GM12878 (cell line): ENCODE results near the gene RNASE13. TPM values are rescaled to one million over a fixed set of nuclear protein-coding genes. Genes with fewer than 3 reads are reported as not detected.

Experiments used
- ATAC-seq: fragments of 200-7000 bp; cut with Tn5 transposase; 3 replicates; pipeline ENCODE4 v1.9.1; 2020; ENCODE audit warnings: mild to moderate bottlenecking, moderate library complexity
- BruUV-seq: library from RNA; stranded (reverse); fragments of 400-500 nt; replicated peaks from 2 replicates; lab custom pipeline; 2021; lab: Mats Ljungman, UMichigan
- CTCF ChIA-PET: fragments of 300-600 bp; sonication (Branson Sonifier 250); formaldehyde crosslinking; extraction: SDS; loops from one replicate; lab custom pipeline; 2021; ENCODE audit warnings: inconsistent platforms; lab: Yijun Ruan, JAX
- POLR2A ChIA-PET: fragments of 350-600 bp; formaldehyde crosslinking; extraction: SDS; loops from one replicate; lab custom pipeline; 2021; ENCODE audit warnings: inconsistent platforms; lab: Charles Lee
- RAD21 ChIA-PET: fragments of 300-600 bp; sonication (Branson Sonifier 250); formaldehyde crosslinking; loops from one replicate; lab custom pipeline; 2023; ENCODE audit warnings: antibody characterized with exemption; ENCODE audit not compliant: unreplicated experiment; lab: Charles Lee
- SMC1A ChIA-PET: fragments of 300-600 bp; sonication (Branson Sonifier 250); formaldehyde crosslinking; loops from one replicate; lab custom pipeline; 2023; ENCODE audit not compliant: unreplicated experiment, uncharacterized antibody; lab: Charles Lee
- DNase-seq: peaks from one replicate; pipeline ENCODE4 v3.0.0-alpha.2; 2011; ENCODE audit warnings: low read depth, low spot score
- FAIRE-seq: peaks from 3 replicates; lab custom pipeline; 2011; peaks lifted over from hg19 to GRCh38; lab: Jason Lieb, UNC
- H2AFZ ChIP-seq: 2 replicates; pipeline ENCODE4 v1.6.0; 2011; ENCODE audit warnings: low read depth, low read length, control low read depth; ENCODE audit not compliant: control insufficient read depth
- H3K27ac ChIP-seq: 2 replicates; pipeline ENCODE4 v1.5.1; 2011; ENCODE audit warnings: control low read depth; ENCODE audit not compliant: control insufficient read depth, insufficient read depth
- H3K27me3 ChIP-seq, 2 experiments: replicated peaks in 1 of 2; 2 replicates each; pipeline versions ENCODE4 v1.6.0 to v1.6.1; 2011; ENCODE audit warnings: low read length in 1 of 2; ENCODE audit not compliant: control insufficient read depth in 2 of 2, insufficient read depth in 2 of 2
- H3K36me3 ChIP-seq, 2 experiments: 2 replicates each; pipeline ENCODE4 v1.5.1; 2011; ENCODE audit warnings: low read length in 1 of 2; ENCODE audit not compliant: control insufficient read depth in 2 of 2, insufficient read depth in 2 of 2
- H3K4me1 ChIP-seq: 2 replicates; pipeline ENCODE4 v1.6.1; 2011; ENCODE audit warnings: mild to moderate bottlenecking, low read length, moderate library complexity, mixed read lengths; ENCODE audit not compliant: control insufficient read depth, insufficient read depth
- H3K4me2 ChIP-seq: 2 replicates; pipeline ENCODE4 v1.6.0; 2011; ENCODE audit warnings: control low read depth; ENCODE audit not compliant: control insufficient read depth, insufficient read depth
- H3K4me3 ChIP-seq: fragments of 200-600 bp; sonication (generic); 2 replicates; pipeline ENCODE4 v1.5.1; 2016
- H3K79me2 ChIP-seq: 2 replicates; pipeline ENCODE4 v1.6.0; 2011; ENCODE audit warnings: low read length; ENCODE audit not compliant: control insufficient read depth, insufficient read depth
- H3K9ac ChIP-seq: 2 replicates; pipeline ENCODE4 v1.8.0; 2011; ENCODE audit warnings: low read length, control low read depth, mixed read lengths; ENCODE audit not compliant: control insufficient read depth, insufficient read depth
- H3K9me3 ChIP-seq: replicated peaks from 3 replicates; pipeline ENCODE4 v1.5.1; 2011; ENCODE audit warnings: mild to moderate bottlenecking, low read length; ENCODE audit not compliant: control insufficient read depth, insufficient read depth
- H4K20me1 ChIP-seq: 2 replicates; pipeline ENCODE4 v1.6.0; 2011; ENCODE audit not compliant: control insufficient read depth, insufficient read depth
- BMI1 ChIP-seq: fragments of 450-650 bp; IDR thresholded peaks from 2 replicates; pipeline ENCODE4 v1.6.1; 2016; ENCODE audit warnings: mild to moderate bottlenecking, moderate library complexity, borderline replicate concordance
- CBX5 ChIP-seq: sonication (generic); IDR thresholded peaks from 2 replicates; pipeline ENCODE4 v1.6.1; 2016; ENCODE audit warnings: low read depth, moderate library complexity, mild to moderate bottlenecking, inconsistent platforms
- CREB1 ChIP-seq: IDR thresholded peaks from 2 replicates; pipeline ENCODE4 v1.6.1; 2012; ENCODE audit warnings: low read depth, mild to moderate bottlenecking, inconsistent platforms
- CREM ChIP-seq: IDR thresholded peaks from 2 replicates; pipeline ENCODE4 v1.6.1; 2014; ENCODE audit warnings: antibody characterized with exemption, low read depth
- DPF2 ChIP-seq: fragments of 450-650 bp; IDR thresholded peaks from 2 replicates; pipeline ENCODE4 v1.6.1; 2017; ENCODE audit warnings: mild to moderate bottlenecking
- ETV6 ChIP-seq, 2 experiments: fragments of 450-650 bp in 1 of 2; IDR thresholded peaks in 1 of 2; conservative IDR thresholded peaks in 1 of 2; 2 replicates each; pipeline ENCODE4 v1.6.1; 2014; ENCODE audit warnings: antibody characterized with exemption in 1 of 2, borderline replicate concordance in 1 of 2, low read depth in 1 of 2, mild to moderate bottlenecking in 1 of 2, moderate library complexity in 1 of 2
- FOS ChIP-seq: IDR thresholded peaks from 3 replicates; pipeline ENCODE4 v1.6.1; 2011; ENCODE audit warnings: borderline replicate concordance; ENCODE audit not compliant: insufficient read length; ENCODE audit errors: extremely low read depth
- GATAD2B ChIP-seq: fragments of 450-650 bp; conservative IDR thresholded peaks from 2 replicates; pipeline ENCODE4 v1.6.1; 2017; ENCODE audit warnings: low read depth, mild to moderate bottlenecking, moderate library complexity
- KAT2A ChIP-seq: conservative IDR thresholded peaks from 2 replicates; pipeline ENCODE4 v1.6.1; 2011; ENCODE audit warnings: low read depth, low read length; ENCODE audit not compliant: control insufficient read depth
- MXI1 ChIP-seq: fragments of 150-350 bp; IDR thresholded peaks from 2 replicates; pipeline ENCODE4 v1.6.1; 2011; ENCODE audit warnings: low read depth, mild to moderate bottlenecking, inconsistent platforms, low read length, improper control_type of control experiment
- NFIC ChIP-seq: IDR thresholded peaks from 2 replicates; pipeline ENCODE4 v1.6.1; 2012; ENCODE audit warnings: low read depth, mild to moderate bottlenecking, inconsistent platforms, low read length, moderate library complexity
- NFXL1 ChIP-seq: fragments of 450-650 bp; IDR thresholded peaks from 2 replicates; pipeline ENCODE4 v1.6.1; 2017; ENCODE audit warnings: antibody characterized with exemption, mild to moderate bottlenecking, borderline replicate concordance
- SMARCA5 ChIP-seq: fragments of 450-650 bp; IDR thresholded peaks from 2 replicates; pipeline ENCODE4 v1.6.1; 2017; ENCODE audit warnings: mild to moderate bottlenecking
- SMC3 ChIP-seq: IDR thresholded peaks from 2 replicates; pipeline ENCODE4 v1.6.1; 2011; ENCODE audit warnings: low read length, improper control_type of control experiment, borderline replicate concordance
- ZBTB33 ChIP-seq: fragments of 450-650 bp; IDR thresholded peaks from 2 replicates; pipeline ENCODE4 v1.6.1; 2017; ENCODE audit warnings: mild to moderate bottlenecking
- WGBS: methylation state at CpG from one replicate; pipeline ENCODE4 v1.1.6; 2016; ENCODE audit warnings: low lambda C conversion rate; ENCODE audit not compliant: insufficient replicate concordance, insufficient coverage; ENCODE audit errors: missing lambda C conversion rate; 5-methylcytosine and 5-hydroxymethylcytosine counted together
- in situ Hi-C: fragments of 300-500 bp; cut with MboI; formaldehyde crosslinking; loops from 9 replicates; pipeline ENCODE4 v1.14.3; 2018; ENCODE audit warnings: mixed read lengths
- intact Hi-C: fragments of 100-400 bp; cut with micrococcal nuclease; formaldehyde crosslinking; loops from one replicate; pipeline ENCODE4 v1.14.2; 2022; ENCODE audit not compliant: unreplicated experiment
- polyA plus RNA-seq, 11 experiments: library from polyadenylated mRNA; depleted of rRNA in 4 of 11; unstranded in 6 of 11; stranded (reverse) in 5 of 11; fragments of >200 nt; fragmentation: Nextera tagmentation in 4 of 11; fragmentation: Illumina TruSeq in 1 of 11; extraction: Ambion mirVana in 4 of 11; extraction: Trizol in 1 of 11; gene quantifications; 1 replicate in 1 of 11; 2 replicates in 10 of 11; pipeline versions ENCODE4 v1.2.1 to v1.2.3, GENCODE V29; 2011 to 2016; ENCODE audit warnings: inconsistent platforms in 2 of 11, missing spikeins in 2 of 11, low read depth in 1 of 11
- total RNA-seq, 4 experiments: library from RNA; depleted of rRNA in 3 of 4; stranded (reverse); fragments of >200 nt in 3 of 4; fragmentation: Illumina TruSeq in 1 of 4; extraction: Trizol in 1 of 4; gene quantifications; 2 replicates each; pipeline versions ENCODE4 v1.2.1 to v1.2.3, GENCODE V29; 2013 to 2021

RNASE13 gene
- total and polyA plus RNA-seq, 10 of the 15 experiments (the other 5 are each of a cell fraction or from before 2014, with no cell fraction given): not detected

GRCh38 chr14:21038441-21039422, 4.1 kb upstream of the RNASE13 start:
- 48% methylated on average over 10 of the region's 10 CpGs for WGBS
- Histone ChIP-seq H3K79me2 (no peaks in the 10 kb centered on the region), H3K27me3 (peaks cover 0 to 2% of the 10 kb centered on the region in 2 experiments; a peak in 2 of 4 replicates), H3K9ac (no peak overlapping the region), H2AFZ (no peak overlapping the region), H4K20me1 (no peaks in the 10 kb centered on the region), H3K4me1 (peaks cover 8% of the 10 kb centered on the region), H3K27ac (no peak overlapping the region), H3K9me3 (no peaks in the 10 kb centered on the region), H3K36me3 (no peaks in the 10 kb centered on the region), H3K4me2 (no peak overlapping the region), H3K4me3 (no peak overlapping the region)
- BruUV-seq: no TSS peak
- ChIA-PET CTCF (interaction anchor here (1.7 to 4.3 kb wide), 3 partner anchors 12 to 27 kb away, joined by 6 to 57 read pairs (median 8); no protein-coding TSS in a partner anchor), POLR2A (no interaction called here), RAD21 (interaction anchor here (1.3 to 3.5 kb wide), 2 partner anchors 24 to 66 kb away, joined by 4 to 24 read pairs; no protein-coding TSS in a partner anchor), SMC1A (interaction anchor here (3.8 kb wide), 1 partner anchor 24 kb away, joined by 36 read pairs; no protein-coding TSS in a partner anchor)
- TF ChIP-seq KAT2A (no peak), BMI1 (no peak), CREB1 (no peak), NFXL1 (no peak), DPF2 (no peak), SMC3 (no peak), CBX5 (no peak), GATAD2B (no peak), SMARCA5 (no peak), ETV6 (conservative IDR thresholded peaks at IDR 0.05 in 1 of 2, IDR thresholded peaks at IDR 0.05 in 1 of 2; ENCODE audit: borderline replicate concordance in 1 of 2, low read depth in 1 of 2) (no peak), ZBTB33 (no peak), MXI1 (no peak), FOS (no peak), CREM (no peak), NFIC (no peak)
- in situ Hi-C loops: no loop called here
- ATAC-seq (no peak), DNase-seq (no peak), FAIRE-seq (no peak)
- intact Hi-C loops: no loop called here
